Nucleus accumbens (tissue), 56 donors: ENCODE data around the gene OS9.

ENCODE experiments used
- DNase-seq, 56 donors: peaks; one replicate each; lab custom pipeline; 2025; lab: John Stamatoyannopoulos, UW

Gene OS9

DNA sequence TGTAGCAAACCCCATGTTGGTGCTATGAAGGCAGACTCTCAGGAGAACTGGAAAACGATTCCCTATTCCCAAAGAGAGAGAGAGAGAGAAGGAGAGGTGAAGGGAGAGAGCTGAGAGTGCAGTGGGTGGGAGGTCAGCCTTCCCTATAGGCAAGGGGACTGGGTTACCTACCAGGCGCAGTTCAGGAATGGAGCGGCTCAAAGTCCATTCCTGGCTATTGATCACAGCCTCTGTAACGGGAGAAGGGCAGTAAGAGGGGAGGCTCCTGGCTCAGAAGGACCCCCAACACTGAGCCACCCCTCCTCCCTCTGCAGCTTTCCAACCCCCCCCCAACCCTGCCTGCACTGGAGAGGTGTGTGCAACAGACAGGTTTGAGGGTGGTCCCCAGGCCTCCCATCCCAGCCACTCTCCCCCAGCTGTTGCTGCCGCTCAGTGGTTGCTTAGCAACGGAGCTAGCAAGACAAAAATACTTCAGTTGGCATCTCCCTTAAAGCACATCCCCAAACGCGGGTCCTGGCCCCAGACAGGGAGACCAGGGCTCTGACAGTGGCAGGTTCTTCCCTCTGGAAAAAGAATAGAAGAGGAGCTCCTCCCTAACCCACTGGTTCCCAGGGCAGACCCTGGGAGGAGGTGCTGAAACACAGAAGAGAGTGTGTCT is 41.4 kb downstream of the OS9 start:
- DNase-seq, result peak in 5 of 56 donors; percentile 15 to 42 (median 31)

DNA sequence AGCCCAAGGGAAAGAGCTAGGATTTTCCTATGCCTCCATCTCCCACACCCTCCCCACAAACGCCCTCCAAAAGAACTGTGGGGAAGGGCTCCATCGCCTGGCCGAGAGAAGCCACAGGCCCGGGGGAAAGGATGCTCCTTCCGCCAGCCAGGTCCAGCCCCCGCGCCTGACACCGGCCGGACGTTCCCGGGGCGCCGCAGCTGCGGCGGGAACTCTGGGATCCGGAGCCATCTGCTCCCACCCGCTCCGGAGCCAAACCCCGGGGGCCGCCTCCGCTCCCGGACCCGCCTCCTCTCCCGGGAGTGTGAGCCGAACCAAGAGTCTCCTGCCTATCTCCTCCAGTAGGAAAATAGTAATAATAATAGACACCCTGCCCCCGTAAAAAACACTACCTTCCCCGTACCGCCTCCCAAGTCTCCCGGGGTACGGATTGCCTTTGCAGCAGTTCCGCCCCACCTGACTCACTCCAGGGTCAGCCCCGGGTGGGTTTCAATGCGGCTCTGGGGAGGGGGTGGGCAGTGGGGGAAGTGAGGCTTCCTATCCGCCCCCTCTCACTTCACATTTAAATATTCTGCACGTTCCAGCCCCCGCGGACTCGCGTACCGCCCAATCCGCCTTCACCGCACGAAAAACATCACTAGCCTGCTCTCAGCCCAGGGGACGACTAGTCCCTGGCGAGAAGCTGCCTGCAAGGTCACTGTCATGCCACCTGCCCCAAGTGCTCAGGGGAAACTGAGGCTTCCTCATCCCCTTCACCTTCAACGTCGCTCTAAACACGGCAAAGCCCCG is 42.2 kb downstream of the OS9 start:
- peak in 38 of 56 donors; percentile 7 to 77 (median 42) for DNase-seq

GRCh38 chr12:57736741-57737466 is 43.0 kb downstream of the OS9 start:
- DNase-seq, result no peak

DNA sequence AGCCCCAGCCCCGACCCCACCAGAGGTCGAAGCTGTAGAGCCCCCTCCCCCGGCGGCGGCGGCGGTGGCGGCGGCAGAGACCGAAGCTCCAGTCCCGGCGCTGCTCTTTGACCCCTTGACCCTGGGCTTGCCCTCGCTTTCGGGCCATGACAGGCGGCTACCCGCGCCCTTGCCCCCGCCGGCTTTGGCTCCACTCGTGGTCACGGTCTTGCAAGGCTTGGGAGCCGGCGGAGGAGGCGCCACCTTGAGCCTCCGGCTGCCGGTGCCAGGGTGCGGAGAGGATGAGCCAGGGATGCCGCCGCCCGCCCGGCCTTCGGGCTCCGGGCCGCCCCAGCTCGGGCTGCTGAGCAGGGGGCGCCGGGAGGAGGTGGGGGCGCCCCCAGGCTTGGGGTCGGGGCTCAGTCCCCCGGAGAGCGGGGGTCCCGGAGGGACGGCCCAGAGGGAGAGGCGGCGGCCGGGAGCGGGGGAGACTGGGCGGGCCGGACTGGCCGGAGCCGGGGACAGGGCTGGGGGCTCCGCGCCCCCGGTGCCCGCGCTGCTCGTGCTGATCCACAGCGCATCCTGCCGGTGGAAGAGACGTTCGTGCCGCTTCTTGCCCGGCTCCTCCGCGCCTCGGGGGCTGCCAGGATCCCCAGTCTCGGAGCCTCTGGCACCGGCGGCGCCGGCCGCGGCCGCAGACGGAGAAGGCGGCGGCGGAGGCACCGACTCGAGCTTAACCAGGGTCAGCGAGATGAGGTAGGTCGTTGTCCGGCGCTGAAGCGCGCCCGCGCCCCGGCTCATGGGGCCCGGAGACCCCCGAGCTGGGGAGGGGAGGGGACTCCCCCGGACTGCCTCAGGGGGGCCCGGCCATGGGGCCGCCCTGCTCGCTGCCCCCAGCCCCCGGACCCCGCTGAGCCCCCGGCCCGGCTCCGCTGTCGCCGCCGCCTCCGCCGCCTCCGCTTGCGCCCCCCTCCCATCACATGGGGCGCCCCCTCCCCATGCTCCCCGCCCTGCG is 43.8 kb downstream of the OS9 start:
- peak in 2 of 56 donors; percentile 26 to 27 for DNase-seq

DNA sequence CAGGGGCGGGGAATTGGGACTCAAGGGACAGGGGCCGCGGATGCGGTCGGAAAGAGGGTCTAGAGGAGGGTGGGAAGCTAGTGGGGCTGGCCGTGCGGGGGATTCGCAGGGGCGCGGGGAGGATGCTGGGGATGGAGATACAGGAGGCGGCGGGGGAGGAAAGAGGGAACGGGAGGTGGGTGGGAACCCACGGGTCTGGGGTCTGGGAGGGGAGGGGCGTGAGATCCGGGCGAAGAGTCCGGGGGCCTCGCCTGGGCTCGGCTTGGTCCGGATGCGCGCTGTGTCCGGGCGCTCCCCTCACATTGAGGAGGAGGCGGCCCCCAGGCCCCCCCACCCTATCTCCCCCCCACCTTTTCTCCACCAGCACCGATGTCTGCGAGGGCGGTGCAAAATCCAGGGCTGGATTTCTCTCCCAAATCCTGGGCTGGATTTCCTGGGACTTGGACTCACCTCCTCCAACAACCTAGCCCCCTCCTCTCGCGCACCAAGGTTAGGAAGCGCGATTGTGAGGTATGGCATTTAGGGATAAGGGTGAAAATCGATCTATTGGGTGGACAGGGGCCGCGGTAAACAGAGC is 44.8 kb downstream of the OS9 start, which contains the start of gene AGAP2:
AGAP2 (minus strand) TSS at position 82 of the 577 bp plus-strand sequence. CDS start 496 bp downstream, outside the sequence.
- DNase-seq, result peak in 30 of 56 donors; percentile 10 to 79 (median 38)

DNA sequence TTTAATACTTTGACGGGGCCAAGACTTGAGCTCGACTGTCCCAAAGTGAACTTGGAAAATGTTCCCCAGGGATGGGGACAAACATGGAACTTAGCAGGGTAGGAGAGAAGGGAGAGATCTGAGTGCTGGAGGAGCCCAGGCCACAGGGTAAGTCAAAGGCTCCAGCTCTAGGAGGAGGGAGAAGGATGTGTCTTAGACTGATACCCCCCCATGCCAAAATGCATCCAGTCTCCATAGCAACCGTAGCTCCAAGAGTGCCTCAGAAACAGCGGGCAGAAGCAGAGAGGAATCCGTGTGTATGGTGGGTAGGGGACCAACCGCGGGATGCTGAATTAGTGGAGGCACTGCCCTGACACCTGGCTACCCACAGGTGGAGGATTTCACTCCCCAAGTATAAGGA is 45.5 kb downstream of the OS9 start:
- DNase-seq, result peak in 6 of 56 donors; percentile 7 to 41 (median 22)

- peak in 17 of 56 donors; percentile 14 to 67 (median 39) for DNase-seq
Observed at GRCh38 chr12:57739914-57740538, 46.1 kb downstream of the OS9 start.

DNA sequence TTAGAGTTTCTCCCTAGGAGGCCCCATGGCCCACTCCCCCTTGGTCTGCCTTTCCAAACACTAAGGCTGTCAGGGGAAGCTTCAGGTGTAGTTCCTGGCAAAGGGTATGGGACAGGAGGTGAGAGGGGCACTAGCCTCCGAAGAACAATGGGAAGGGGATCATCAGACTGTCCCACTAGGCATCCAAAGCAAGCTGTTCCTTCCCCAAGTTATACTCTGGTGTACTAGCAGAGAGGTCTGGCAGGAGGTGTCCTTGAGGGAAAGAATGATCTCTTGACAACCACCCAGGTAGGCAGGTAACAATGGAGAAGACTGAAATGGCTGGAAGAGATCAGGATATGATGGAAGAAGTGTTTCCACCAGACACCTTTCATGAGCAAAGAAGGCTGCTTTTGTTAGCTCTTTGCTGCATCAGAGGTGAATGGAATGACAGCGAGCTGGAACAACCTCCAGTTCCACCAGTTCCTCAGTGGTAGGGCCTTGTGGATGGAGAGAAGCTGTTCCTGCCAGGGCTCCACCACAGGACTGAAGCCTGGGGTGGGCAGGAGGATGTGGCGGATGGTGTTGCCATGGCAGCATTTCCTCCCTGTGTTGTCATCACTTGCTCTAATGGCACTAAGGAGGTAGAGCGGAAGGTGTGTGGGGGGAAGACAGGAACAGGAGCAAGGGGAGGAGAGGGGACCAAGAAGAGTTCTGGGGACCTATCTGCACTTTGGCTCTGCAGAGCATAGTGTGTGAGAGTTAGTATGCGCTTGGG is 46.9 kb downstream of the OS9 start:
- peak in 37 of 56 donors; percentile 11 to 84 (median 49) for DNase-seq

GRCh38 chr12:57741413-57741789 is 47.5 kb downstream of the OS9 start:
- no peak for DNase-seq

GRCh38 chr12:57741844-57742738 is 48.2 kb downstream of the OS9 start:
- DNase-seq, result peak in 1 of 56 donors; percentile 6

DNA sequence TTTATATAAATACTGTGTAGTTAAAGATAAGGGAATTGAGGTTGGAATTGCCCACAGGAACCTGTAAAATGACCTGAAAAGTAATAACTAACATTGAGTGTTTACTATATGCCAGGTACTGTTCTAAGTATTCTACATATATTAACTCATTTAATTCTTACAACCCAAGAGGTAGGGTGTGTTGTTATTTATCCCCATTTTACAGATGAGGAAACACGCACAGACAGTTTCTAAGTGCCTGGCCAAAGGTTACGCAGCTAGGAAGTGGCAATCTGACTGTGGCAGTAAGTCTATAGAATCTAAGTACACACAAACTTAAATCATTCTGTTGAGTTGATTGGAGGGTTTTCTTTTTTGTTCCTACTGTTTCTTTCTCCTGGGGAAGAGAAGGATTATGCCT is 49.8 kb downstream of the OS9 start:
- DNase-seq, result no peak

- DNase-seq, result peak in 22 of 56 donors; percentile 45 to 91 (median 74)
Observed at GRCh38 chr12:57744194-57744776, 50.4 kb downstream of the OS9 start.

DNA sequence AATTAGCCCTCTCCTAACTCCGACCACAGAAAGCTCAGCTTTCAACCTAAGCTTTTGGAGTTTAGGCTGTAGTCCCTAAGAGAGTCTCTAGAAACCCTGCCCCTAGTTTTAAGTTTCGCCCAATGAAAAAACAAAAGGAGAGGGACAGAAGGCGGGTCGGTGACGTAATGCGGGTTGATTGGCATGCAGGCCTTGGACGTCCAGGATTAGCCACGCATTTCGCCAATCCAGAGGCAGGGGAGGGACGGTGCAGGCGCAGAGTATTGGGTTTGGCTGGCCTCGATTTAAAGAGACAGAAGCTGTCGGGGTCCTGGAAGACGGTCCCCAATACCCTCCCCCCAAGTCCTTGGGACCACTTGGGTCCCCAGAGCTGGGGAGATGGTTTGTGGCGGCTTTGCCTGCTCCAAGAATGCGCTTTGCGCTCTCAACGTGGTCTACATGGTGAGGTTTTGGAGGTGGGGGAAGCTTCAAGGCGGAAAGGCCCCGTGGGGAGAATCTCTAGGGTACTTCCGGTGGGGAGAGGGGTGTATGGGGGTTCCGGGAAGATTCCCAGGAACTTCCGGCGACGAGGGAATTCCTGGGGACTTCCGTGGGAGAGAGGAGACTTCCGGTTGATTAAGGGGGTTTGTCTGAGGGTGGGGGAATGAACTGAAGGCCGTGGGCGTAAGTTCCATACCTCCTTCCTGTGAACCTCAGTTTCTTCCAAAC is 51.0 kb downstream of the OS9 start, which contains the start of gene TSPAN31:
TSPAN31 (plus strand) TSS at position 263 of the 708 bp plus-strand sequence; CDS start at position 379, 116 bp downstream.
- peak; percentile 54 to 99 (median 94) for DNase-seq

DNA sequence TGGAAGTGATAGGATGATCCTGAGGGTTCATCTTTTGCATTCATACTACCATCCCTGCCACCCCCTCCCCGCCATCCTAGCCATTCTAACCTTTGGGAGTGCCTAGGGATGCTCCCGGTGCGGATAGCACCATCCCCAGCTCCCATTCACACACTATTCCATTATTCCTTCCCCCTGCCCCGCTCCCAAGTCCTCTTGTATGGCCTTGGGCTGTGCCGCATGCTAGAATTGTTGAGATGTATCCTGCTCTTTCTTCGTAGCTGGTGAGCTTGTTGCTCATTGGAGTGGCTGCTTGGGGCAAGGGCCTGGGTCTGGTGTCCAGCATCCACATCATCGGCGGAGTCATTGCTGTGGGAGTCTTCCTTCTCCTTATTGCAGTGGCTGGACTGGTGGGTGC is 51.6 kb downstream of the OS9 start:
- DNase-seq, result peak in 3 of 56 donors; percentile 21 to 49 (median 25)

- no peak for DNase-seq
Observed at GRCh38 chr12:57746025-57746424, 52.1 kb downstream of the OS9 start.

DNA sequence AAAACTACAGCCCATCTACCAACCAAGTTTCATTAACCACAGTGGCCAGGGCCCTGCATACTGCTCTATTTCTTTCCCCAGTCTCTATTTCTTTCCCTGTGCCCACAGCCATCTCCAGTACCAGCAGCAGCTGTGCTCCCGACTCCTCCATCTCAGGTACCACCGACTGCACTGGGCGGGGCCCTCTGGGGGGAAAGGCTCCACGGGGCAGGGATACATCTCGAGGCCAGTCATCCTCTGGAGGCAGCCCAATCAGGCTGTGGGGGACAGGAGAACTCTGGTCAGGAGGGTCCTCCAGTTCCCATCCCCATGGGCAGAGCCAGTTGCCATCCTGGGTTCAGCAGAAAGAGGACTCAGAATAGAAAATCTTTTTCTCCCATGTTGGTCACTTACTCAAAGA is 55.1 kb downstream of the OS9 start:
- DNase-seq, result no peak
